ENCODE data around the gene LAMB4. TPM values are rescaled to one million over a fixed set of nuclear protein-coding genes. Genes with fewer than 3 reads are reported as not detected.

Gene LAMB4
- polyA plus RNA-seq, 1 experiment: 0.33 TPM

GRCh38 chr7:108077709-108078108, 52.5 kb downstream of the LAMB4 start:
- Histone ChIP-seq H3K9me3 (ENCODE audit: control insufficient read depth, insufficient read depth, low read length) (peaks cover 7% of the 10 kb centered on the region), H3K27ac (ENCODE audit: low read depth, low read length) (no peak overlapping the region), H3K4me3 (ENCODE audit: low read depth, low read length) (no peak overlapping the region), H3K27me3 (ENCODE audit: control insufficient read depth, insufficient read depth, low read length) (no peaks in the 10 kb centered on the region)
- TF ChIP-seq CTCF (IDR thresholded peaks at IDR 0.05; ENCODE audit: low read depth, low read length): no peak
- DNase-seq (ENCODE audit: low read depth, low spot score): no peak
- ChIA-PET CTCF (no interaction called here), POLR2A (no interaction called here)

- CTCF ChIA-PET: no interaction called here
- Histone ChIP-seq H3K27me3 (ENCODE audit: control insufficient read depth, insufficient read depth, low read length) (no peaks in the 10 kb centered on the region), H3K27ac (ENCODE audit: low read depth, low read length) (no peak overlapping the region), H3K9me3 (ENCODE audit: control insufficient read depth, insufficient read depth, low read length) (no peaks in the 10 kb centered on the region; the same call in 1 of the 2 replicates), H3K4me3 (ENCODE audit: low read depth, low read length) (no peak overlapping the region)
- DNase-seq (ENCODE audit: low read depth, low spot score): no peak
- POLR2A ChIA-PET: no interaction called here
- TF ChIP-seq CTCF (IDR thresholded peaks at IDR 0.05; ENCODE audit: low read depth, low read length): no peak
Measured at GRCh38 chr7:108076156-108076555, 54.0 kb downstream of the LAMB4 start.

- Histone ChIP-seq H3K27ac (ENCODE audit: low read depth, low read length) (no peak overlapping the region), H3K9me3 (ENCODE audit: control insufficient read depth, insufficient read depth, low read length) (no peaks in the 10 kb centered on the region), H3K4me3 (ENCODE audit: low read depth, low read length) (no peak overlapping the region), H3K27me3 (ENCODE audit: control insufficient read depth, insufficient read depth, low read length) (no peaks in the 10 kb centered on the region)
- ChIA-PET CTCF (interaction anchor here (0.5 kb wide), 1 partner anchor 74 kb away, joined by 5 read pairs; no protein-coding TSS in a partner anchor), POLR2A (no interaction called here)
- DNase-seq (ENCODE audit: low read depth, low spot score): no peak
- no peak for TF ChIP-seq CTCF (IDR thresholded peaks at IDR 0.05; ENCODE audit: low read depth, low read length)
Measured at GRCh38 chr7:108073305-108074070, 56.7 kb downstream of the LAMB4 start.

GRCh38 chr7:108072739-108073138, 57.4 kb downstream of the LAMB4 start:
- Histone ChIP-seq H3K4me3 (ENCODE audit: low read depth, low read length) (no peak overlapping the region), H3K27me3 (ENCODE audit: control insufficient read depth, insufficient read depth, low read length) (no peaks in the 10 kb centered on the region), H3K27ac (ENCODE audit: low read depth, low read length) (no peak overlapping the region), H3K9me3 (ENCODE audit: control insufficient read depth, insufficient read depth, low read length) (no peaks in the 10 kb centered on the region)
- TF ChIP-seq CTCF (IDR thresholded peaks at IDR 0.05; ENCODE audit: low read depth, low read length): no peak
- DNase-seq (ENCODE audit: low read depth, low spot score): no peak
- POLR2A ChIA-PET: no interaction called here
- CTCF ChIA-PET: interaction anchor here (0.6 kb wide), 1 partner anchor 102 kb away, joined by 3 read pairs; no protein-coding TSS in a partner anchor

- Histone ChIP-seq H3K4me3 (ENCODE audit: low read depth, low read length) (no peak overlapping the region), H3K27me3 (ENCODE audit: control insufficient read depth, insufficient read depth, low read length) (no peaks in the 10 kb centered on the region), H3K9me3 (ENCODE audit: control insufficient read depth, insufficient read depth, low read length) (no peaks in the 10 kb centered on the region), H3K27ac (ENCODE audit: low read depth, low read length) (no peak overlapping the region)
- DNase-seq (ENCODE audit: low read depth, low spot score): no peak
- no peak for TF ChIP-seq CTCF (IDR thresholded peaks at IDR 0.05; ENCODE audit: low read depth, low read length)
- ChIA-PET CTCF (no interaction called here), POLR2A (no interaction called here)
Measured at GRCh38 chr7:108072116-108072515, 58.0 kb downstream of the LAMB4 start.
